Fibroblast of villous mesenchyme (primary cell): ENCODE data around the gene GPR107. TPM values are rescaled to one million over a fixed set of nuclear protein-coding genes. Genes with fewer than 3 reads are reported as not detected.

ENCODE experiments used
- DNase-seq: peaks from one replicate; pipeline ENCODE4 v3.0.0-alpha.2; 2010; ENCODE audit warnings: low read depth
- H3K4me3 ChIP-seq: 2 replicates; pipeline ENCODE4 v1.5.1; 2011; ENCODE audit warnings: low read depth, mild to moderate bottlenecking, low read length
- CTCF ChIP-seq: IDR thresholded peaks from 2 replicates; pipeline ENCODE4 v1.5.1; 2012; ENCODE audit warnings: low read depth, mild to moderate bottlenecking, low read length; ENCODE audit not compliant: insufficient read depth
- total RNA-seq: library from RNA; depleted of rRNA; stranded (reverse); fragments of >200 nt; gene quantifications from 2 replicates; pipeline ENCODE4 v1.2.3, GENCODE V29; 2012

Gene GPR107
- total RNA-seq, 1 donor: 38.0 TPM

- TF ChIP-seq CTCF: no peak
- H3K4me3 ChIP-seq: no peak overlapping the region
- no peak for DNase-seq
Measured at GRCh38 chr9:130174025-130174424, 120.3 kb downstream of the GPR107 start.

DNA sequence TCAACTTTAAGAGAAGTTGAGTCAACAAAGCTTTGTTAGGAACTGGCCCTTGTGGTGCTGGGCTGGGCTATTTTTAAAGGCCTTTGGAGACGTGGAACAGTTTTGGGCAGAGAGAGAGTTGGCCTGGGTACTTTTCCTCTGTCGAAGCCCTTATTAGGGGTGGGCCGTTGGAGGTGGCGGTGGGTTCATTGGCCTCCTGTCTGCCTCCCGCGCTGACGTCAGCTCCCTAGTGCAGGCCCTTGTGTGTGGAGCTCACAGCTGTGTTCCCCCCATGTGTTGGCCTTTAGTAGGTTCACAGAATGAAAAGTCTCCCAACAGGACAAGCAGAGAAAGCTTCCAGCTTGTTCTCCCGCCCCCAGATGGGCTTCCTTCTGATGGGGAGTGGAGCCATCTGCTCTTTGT lies 121.2 kb downstream of the GPR107 start:
- no peak for DNase-seq

DNA sequence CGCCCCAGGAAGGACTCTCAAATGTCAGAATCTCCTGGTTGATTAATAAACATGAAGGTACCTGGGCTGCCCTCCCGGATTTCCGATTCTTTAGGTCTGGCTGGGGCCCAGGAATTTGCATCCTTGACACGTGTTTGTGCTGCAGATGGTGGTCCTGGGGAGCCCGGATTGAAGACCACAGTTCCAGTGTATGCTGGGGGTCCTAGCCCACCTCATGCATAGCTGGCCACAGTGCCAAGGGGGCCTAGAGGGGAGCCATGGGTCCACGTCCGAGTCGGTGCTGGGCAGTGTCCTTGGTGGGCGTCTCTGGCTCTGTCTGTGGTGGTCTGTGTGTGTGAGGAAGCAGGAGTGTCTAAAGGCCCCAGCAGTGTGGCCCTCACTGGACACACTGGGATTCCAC lies 121.6 kb downstream of the GPR107 start:
- DNase-seq: no peak
- TF ChIP-seq CTCF: no peak
- H3K4me3 ChIP-seq: no peak overlapping the region

More for the DNA sequence above, 121.2 kb downstream of the GPR107 start:
- TF ChIP-seq CTCF: no peak
- H3K4me3 ChIP-seq: no peak overlapping the region

DNA sequence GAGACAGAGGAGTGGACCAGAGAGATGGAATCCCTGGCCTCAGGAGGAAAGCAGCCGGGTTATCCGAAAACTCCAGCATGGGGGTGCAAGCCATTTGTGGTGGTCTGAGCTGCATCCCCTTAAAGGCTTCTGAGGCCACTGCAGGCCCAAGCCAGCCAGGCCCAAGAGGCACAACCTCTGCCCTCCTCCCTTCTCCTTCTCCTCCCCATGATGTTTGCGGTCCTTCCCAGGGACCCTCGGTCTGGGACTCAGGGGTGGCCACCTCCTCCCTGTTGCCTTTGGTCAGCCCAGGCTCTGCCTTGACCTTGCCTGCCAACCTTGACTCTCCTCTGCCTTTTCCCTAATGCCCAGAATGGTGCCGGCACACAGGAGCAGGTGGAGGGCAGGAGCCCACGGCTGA lies 123.1 kb downstream of the GPR107 start:
- TF ChIP-seq CTCF: no peak
- DNase-seq: no peak
- no peak overlapping the region for H3K4me3 ChIP-seq

DNA sequence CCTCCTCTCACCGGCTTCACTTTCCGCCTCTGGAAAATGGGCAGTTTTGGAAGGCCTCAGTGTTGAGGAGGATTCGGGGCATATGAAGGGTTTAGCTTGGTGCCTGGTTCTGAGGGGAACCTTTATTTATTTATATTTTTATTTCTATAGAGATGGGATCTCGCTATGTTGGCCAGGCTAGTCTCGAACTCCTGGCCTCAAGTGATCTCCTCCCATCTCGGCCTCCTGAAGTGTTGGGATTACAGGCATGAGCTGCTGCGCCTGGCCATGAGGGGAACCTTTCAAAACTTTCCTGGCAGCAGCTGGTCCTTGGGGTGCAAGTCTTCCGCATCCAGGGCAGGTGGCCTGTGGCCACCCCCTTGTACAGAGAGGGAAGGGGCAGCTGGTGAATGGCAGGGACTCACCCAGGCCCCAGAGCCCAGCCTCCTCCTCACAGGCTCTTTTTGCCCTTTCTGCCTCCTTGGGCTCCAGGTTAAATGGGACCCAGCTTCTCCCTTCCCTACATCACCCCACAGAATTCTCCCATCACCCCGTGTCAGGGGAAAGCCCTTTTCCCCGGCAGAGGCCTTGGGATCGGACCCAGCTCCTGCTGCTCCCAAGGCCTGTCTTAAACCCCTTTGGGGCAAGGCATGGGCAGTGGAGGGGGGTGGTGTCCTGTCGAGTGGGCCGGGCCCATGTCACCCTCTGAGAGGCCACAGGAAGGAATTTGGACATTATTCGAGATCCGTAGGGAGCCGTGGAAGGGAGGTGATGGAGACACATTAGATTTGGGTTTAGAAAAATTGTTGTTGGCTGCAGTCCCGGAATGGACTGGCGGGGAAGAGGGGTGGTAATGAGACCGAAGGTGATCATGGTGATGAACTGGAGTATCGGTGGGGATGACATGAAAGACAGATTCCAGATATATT lies 124.4 kb downstream of the GPR107 start:
- no peak for DNase-seq
- no peak for TF ChIP-seq CTCF
- no peak overlapping the region for H3K4me3 ChIP-seq

GRCh38 chr9:130179331-130179907 lies 125.7 kb downstream of the GPR107 start:
- H3K4me3 ChIP-seq: no peak overlapping the region
- no peak for DNase-seq

More at GRCh38 chr9:130179331-130179907, 125.7 kb downstream of the GPR107 start:
- TF ChIP-seq CTCF: no peak
